CD8-positive, alpha-beta memory T cell (primary cell): ENCODE results near the gene GSTA5. TPM values are rescaled to one million over a fixed set of nuclear protein-coding genes. Genes with fewer than 3 reads are reported as not detected.
A peak's percentile ranks its signal among the peaks of the same experiment; 100 is the strongest.
"Not testable (repeated sequence)": the region's sequence is repeated elsewhere in the genome, so short reads cannot be mapped to it uniquely, and the experiment has no call there.

Experiments
- CTCF ChIA-PET: fragments of 350-600 bp; sonication (Branson Sonifier 250); formaldehyde crosslinking; loops from one replicate; lab custom pipeline; 2021; ENCODE audit warnings: antibody characterized with exemption; lab: Charles Lee
- POLR2A ChIA-PET: fragments of 350-600 bp; sonication (Branson Sonifier 250); formaldehyde crosslinking; loops from one replicate; lab custom pipeline; 2021; ENCODE audit warnings: antibody characterized with exemption; lab: Charles Lee
- DNase-seq, 5 donors: peaks; one replicate each; pipeline versions ENCODE4 v3.0.0 to v3.0.0-alpha.2; 2020 to 2022; ENCODE audit warnings: mixed read lengths in 1 of 5
- H3K27ac ChIP-seq: one replicate; pipeline ENCODE4 v1.7.0; 2013; ENCODE audit warnings: low read depth, mild to moderate bottlenecking, low read length, moderate library complexity
- H3K27me3 ChIP-seq: 2 replicates; pipeline ENCODE4 v1.7.0; 2013; ENCODE audit warnings: low read length, mild to moderate bottlenecking; ENCODE audit not compliant: insufficient read depth, poor library complexity, severe bottlenecking
- H3K36me3 ChIP-seq: 2 replicates; pipeline ENCODE4 v1.7.0; 2013; ENCODE audit warnings: mild to moderate bottlenecking, low read length, moderate library complexity; ENCODE audit not compliant: insufficient read depth
- H3K4me1 ChIP-seq: 2 replicates; pipeline ENCODE4 v1.7.0; 2013; ENCODE audit warnings: mild to moderate bottlenecking, low read length, moderate library complexity; ENCODE audit not compliant: insufficient read depth
- H3K4me3 ChIP-seq: 2 replicates; pipeline ENCODE4 v1.7.0; 2013; ENCODE audit warnings: mild to moderate bottlenecking, low read length
- H3K9me3 ChIP-seq: 2 replicates; pipeline ENCODE4 v1.7.0; 2013; ENCODE audit warnings: mild to moderate bottlenecking, low read length
- H3K27ac Mint-ChIP-seq, 8 donors: one replicate each; pipeline ENCODE4 v1.8.0; 2020 to 2021; ENCODE audit warnings: mixed read lengths in 8 of 8, mild to moderate bottlenecking in 6 of 8, inconsistent platforms in 3 of 8, moderate library complexity in 3 of 8
- H3K27me3 Mint-ChIP-seq, 2 donors: one replicate each; pipeline ENCODE4 v1.8.0; 2020 to 2021; ENCODE audit warnings: mixed read lengths in 2 of 2, mild to moderate bottlenecking in 1 of 2, moderate library complexity in 1 of 2
- H3K36me3 Mint-ChIP-seq, 3 donors: one replicate each; pipeline ENCODE4 v1.8.0; 2020 to 2021; ENCODE audit warnings: mixed read lengths in 3 of 3, inconsistent platforms in 1 of 3, mild to moderate bottlenecking in 1 of 3
- H3K4me1 Mint-ChIP-seq, 3 donors: one replicate each; pipeline ENCODE4 v1.8.0; 2020 to 2021; ENCODE audit warnings: mixed read lengths in 3 of 3, inconsistent platforms in 1 of 3, mild to moderate bottlenecking in 1 of 3
- H3K4me3 Mint-ChIP-seq, 7 donors: one replicate each; pipeline ENCODE4 v1.8.0; 2020 to 2021; ENCODE audit warnings: mixed read lengths in 7 of 7, mild to moderate bottlenecking in 6 of 7, moderate library complexity in 4 of 7, inconsistent platforms in 2 of 7
- H3K9me3 Mint-ChIP-seq, 5 donors: one replicate each; pipeline ENCODE4 v1.8.0; 2020 to 2022; ENCODE audit warnings: mixed read lengths in 5 of 5, mild to moderate bottlenecking in 3 of 5, moderate library complexity in 2 of 5, inconsistent platforms in 1 of 5
- polyA plus RNA-seq: library from polyadenylated mRNA; unstranded; fragments of 300-500 nt; fragmentation: Illumina TruSeq; gene quantifications from one replicate; pipeline ENCODE4 v1.2.3, GENCODE V29; 2021
- total RNA-seq, 2 experiments: library from RNA; stranded (reverse); gene quantifications; one replicate each; pipeline ENCODE4 v1.2.3, GENCODE V29; 2021

The GSTA5 gene
- total and polyA plus RNA-seq, 3 experiments from 2014 or later: not detected

DNA sequence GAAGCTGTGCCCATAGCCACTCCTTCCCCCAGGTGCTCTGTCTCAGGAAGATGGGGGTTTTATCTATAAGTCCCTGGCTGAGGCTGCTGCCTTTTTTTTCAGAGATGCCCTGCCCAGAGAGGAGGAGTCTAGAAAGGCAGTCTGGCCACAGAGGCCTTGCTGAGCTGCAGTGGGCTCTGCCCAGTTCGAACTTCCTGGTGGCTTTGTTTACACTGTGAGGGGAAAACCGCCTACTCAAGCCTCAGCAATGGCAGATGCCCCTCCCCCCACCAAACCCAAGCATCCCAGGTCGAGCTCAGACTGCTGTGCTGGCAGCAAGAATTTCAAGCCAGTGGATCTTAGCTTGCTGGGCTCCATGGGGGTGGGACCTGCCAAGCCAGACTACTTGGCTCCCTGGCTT lies 15.5 kb upstream of the GSTA5 start:
- POLR2A ChIA-PET, CTCF ChIA-PET, H3K27ac Mint-ChIP-seq, H3K4me3 ChIP-seq, H3K36me3 Mint-ChIP-seq, H3K27me3 ChIP-seq, H3K4me3 Mint-ChIP-seq, H3K9me3 Mint-ChIP-seq, H3K9me3 ChIP-seq, H3K4me1 Mint-ChIP-seq, H3K36me3 ChIP-seq, H3K4me1 ChIP-seq, DNase-seq, H3K27ac ChIP-seq: not testable (repeated sequence)
- H3K27me3 Mint-ChIP-seq: peaks cover 32 to 81% of the 10 kb centered on the region in 2 donors

DNA sequence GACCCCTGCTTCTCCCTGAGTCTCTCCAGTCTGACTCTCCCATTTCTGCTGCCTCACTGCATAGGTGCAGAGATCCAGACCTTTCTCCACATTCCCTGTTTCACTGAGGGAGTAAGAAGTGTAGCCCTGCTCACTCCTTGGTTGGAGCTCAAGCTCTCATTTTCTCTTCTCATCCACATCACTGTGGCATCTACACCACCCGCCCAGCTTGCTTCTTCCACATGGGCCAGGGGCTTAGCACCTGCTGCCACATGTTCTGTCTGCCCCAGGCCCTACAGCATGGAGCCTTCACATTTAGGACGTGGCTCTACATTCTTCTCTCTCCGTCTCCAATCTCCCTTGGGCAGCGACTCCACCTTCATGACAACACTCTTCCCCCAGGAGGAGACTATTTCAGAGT lies 8.5 kb upstream of the GSTA5 start:
- ChIA-PET CTCF (no interaction called here), POLR2A (no interaction called here)
- Mint-ChIP-seq H3K36me3 (peaks cover 0 to under 1% (median 0%) of the 10 kb centered on the region in 3 donors), H3K27ac (no peak overlapping the region), H3K4me1 (no peaks in the 10 kb centered on the region), H3K27me3 (peaks cover 3 to 47% of the 10 kb centered on the region in 2 donors), H3K4me3 (no peak overlapping the region), H3K9me3 (peaks cover 0 to 2% (median 0%) of the 10 kb centered on the region in 5 donors)
- no peaks in the 10 kb centered on the region for H3K9me3 ChIP-seq
- no peak for DNase-seq
- no peaks in the 10 kb centered on the region for H3K4me1 ChIP-seq
- H3K27me3 ChIP-seq: no peaks in the 10 kb centered on the region
- no peaks in the 10 kb centered on the region for H3K36me3 ChIP-seq
- no peak overlapping the region for H3K27ac ChIP-seq
- H3K4me3 ChIP-seq: no peak overlapping the region

DNA sequence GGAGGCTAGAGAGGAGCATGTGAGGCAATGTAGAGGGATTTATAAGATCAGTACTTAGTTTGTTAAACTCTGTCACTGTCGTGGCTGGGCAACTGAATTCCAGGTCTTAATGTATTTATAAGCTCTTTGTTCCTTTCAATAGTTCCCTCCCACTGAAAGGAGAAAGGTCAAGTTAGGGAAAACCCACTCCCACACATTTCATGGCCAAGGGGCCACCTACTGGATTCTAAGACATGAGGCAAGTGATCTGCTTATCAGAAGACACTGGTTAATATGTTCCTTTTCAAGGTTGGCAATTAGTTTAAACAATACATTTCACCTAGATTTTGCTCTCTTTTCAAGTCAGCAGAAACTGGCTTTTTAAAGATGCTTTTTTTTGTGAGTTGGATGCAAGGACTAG lies 5.4 kb upstream of the GSTA5 start:
- POLR2A ChIA-PET: no interaction called here
- H3K4me1 ChIP-seq: no peaks in the 10 kb centered on the region
- Mint-ChIP-seq H3K36me3 (peaks cover 0 to 1% (median 0%) of the 10 kb centered on the region in 3 donors), H3K27ac (no peak overlapping the region), H3K27me3 (peaks cover 7 to 21% of the 10 kb centered on the region in 2 donors), H3K4me1 (no peaks in the 10 kb centered on the region), H3K4me3 (no peak overlapping the region), H3K9me3 (peaks cover 0 to 2% (median 0%) of the 10 kb centered on the region in 5 donors)
- H3K9me3 ChIP-seq: no peaks in the 10 kb centered on the region
- no peak overlapping the region for H3K4me3 ChIP-seq
- CTCF ChIA-PET: no interaction called here
- no peak for DNase-seq
- no peak overlapping the region for H3K27ac ChIP-seq
- no peaks in the 10 kb centered on the region for H3K36me3 ChIP-seq
- H3K27me3 ChIP-seq: no peaks in the 10 kb centered on the region

DNA sequence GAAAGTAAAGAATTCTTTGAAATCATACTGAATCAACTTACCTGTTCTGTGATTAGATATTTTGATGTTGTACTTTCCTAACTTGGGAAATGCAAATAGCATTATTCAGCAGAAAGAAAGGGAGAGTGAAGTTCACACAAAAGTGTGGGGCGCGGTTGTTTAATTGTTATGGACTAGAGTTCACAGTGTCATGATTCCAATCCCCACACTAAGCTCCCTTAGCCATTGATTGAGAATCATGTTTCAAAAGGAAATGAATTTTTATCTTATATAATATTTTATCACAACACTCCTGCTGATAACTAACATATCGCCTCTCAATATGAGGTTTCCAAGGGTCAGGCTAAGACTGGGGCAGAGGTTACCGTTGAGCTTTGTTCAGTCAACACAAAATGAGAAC lies 3.0 kb upstream of the GSTA5 start:
- Histone ChIP-seq H3K27me3 (peaks cover 4% of the 10 kb centered on the region), H3K4me1 (no peaks in the 10 kb centered on the region), H3K36me3 (no peaks in the 10 kb centered on the region), H3K9me3 (no peaks in the 10 kb centered on the region), H3K4me3 (no peak overlapping the region), H3K27ac (no peak overlapping the region)
- ChIA-PET CTCF (no interaction called here), POLR2A (no interaction called here)
- Mint-ChIP-seq H3K4me3 (no peak overlapping the region), H3K36me3 (peaks cover 0 to 1% (median 0%) of the 10 kb centered on the region in 3 donors), H3K27ac (no peak overlapping the region), H3K27me3 (peaks cover 12 to 30% of the 10 kb centered on the region in 2 donors), H3K9me3 (peaks cover 0 to 2% (median 0%) of the 10 kb centered on the region in 5 donors), H3K4me1 (no peaks in the 10 kb centered on the region)
- no peak for DNase-seq

DNA sequence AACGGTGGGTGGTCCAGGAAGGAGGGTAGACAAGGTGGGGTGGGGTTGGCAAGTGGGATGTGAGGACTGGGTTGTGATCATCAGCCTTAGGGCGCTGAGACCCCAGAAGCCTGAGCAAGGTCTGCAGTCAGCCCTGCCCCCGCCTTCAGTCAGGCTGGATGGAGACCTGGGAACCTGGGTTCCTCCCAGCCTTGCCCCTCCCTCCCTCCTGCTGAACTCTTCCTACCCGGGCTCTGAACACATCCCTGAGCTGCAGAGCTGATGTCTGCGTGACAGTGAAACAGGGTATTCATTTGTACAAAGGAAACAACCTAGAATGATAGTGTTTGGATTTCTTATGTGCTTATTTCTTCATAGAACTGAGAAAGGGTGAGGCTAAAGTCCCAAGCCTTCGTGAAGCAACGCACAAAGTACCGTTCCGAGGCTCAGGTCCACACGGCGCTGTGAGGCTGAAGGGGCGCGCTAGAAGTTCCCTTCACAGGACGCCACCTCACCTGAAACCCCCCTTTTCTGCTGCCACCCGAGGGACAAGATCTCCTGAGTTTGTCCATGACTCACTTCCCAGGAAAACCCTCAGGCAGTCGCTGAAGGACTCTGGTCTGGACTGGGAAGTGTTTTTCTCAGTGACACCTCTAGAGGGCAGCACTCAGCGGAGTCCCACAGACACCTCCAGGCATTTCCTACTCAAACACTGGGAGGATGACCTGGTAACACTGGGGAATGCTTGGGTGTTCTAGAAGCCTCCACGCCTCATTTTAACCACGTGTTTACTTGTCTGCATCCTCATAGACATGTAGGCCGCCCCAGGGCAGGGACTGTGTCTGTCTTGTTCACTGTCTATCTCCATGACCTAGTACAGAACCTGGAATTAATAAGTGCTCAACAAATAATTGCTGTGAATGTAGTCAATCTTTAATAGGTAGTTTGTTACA lies 1.2 kb downstream of the GSTA5 start:
- Histone ChIP-seq H3K27ac (no peak overlapping the region), H3K27me3 (peaks cover 4% of the 10 kb centered on the region), H3K36me3 (no peaks in the 10 kb centered on the region), H3K4me1 (no peaks in the 10 kb centered on the region), H3K4me3 (no peak overlapping the region), H3K9me3 (no peaks in the 10 kb centered on the region)
- ChIA-PET CTCF (no interaction called here), POLR2A (no interaction called here)
- Mint-ChIP-seq H3K27ac (no peak overlapping the region), H3K9me3 (no peaks in the 10 kb centered on the region), H3K4me3 (no peak overlapping the region), H3K36me3 (peaks cover 0 to 1% (median 0%) of the 10 kb centered on the region in 3 donors), H3K27me3 (peaks cover 20 to 54% of the 10 kb centered on the region in 2 donors), H3K4me1 (no peaks in the 10 kb centered on the region)
- DNase-seq: peak; percentile 8 to 63 (median 34)

DNA sequence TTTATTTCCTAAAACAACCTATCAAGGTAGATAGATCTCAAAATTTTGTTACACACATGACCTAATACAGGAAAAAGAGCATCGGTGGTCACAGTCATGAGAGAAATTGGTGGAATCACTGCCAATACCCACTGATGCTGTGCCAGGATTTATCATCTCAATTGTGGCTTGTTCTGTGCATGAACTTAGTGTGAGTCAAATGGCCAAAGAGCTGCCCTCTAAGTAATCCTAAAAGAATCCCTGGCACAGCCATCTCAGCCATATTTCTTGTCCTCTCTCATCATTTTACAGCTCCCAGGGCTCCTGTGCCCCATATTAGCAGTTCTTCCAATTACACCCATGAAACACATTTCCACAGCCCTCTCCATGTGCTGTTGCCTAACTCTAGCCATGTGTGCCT lies 6.1 kb downstream of the GSTA5 start:
- peaks cover 4% of the 10 kb centered on the region for H3K27me3 ChIP-seq
- H3K9me3 ChIP-seq: no peaks in the 10 kb centered on the region
- DNase-seq: no peak
- no peak overlapping the region for H3K4me3 ChIP-seq
- Mint-ChIP-seq H3K27ac (no peak overlapping the region), H3K36me3 (no peaks in the 10 kb centered on the region), H3K27me3 (peaks cover 14 to 59% of the 10 kb centered on the region in 2 donors), H3K4me1 (no peaks in the 10 kb centered on the region), H3K9me3 (no peaks in the 10 kb centered on the region), H3K4me3 (no peak overlapping the region)
- H3K4me1 ChIP-seq: no peaks in the 10 kb centered on the region
- H3K27ac ChIP-seq: no peak overlapping the region
- CTCF ChIA-PET: no interaction called here
- no peaks in the 10 kb centered on the region for H3K36me3 ChIP-seq
- POLR2A ChIA-PET: no interaction called here

DNA sequence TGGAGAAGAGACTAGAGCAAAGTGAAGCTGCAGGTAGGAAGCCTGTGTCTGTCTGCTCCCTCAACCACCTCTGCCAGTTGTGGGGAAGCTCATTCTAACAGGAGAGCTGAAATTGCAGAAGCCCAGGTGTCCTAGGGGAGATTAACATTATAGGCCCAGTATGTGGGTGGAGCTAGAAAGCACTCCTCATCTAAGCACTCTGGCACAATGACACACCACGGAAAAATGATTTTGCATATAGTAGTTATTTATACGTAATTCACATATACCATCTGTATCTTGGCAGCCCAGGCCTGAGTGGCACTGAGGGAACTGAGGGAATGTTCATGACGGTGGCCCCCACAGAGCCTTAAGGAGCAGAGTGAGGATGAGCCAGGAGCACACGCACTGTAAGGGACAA lies 9.7 kb downstream of the GSTA5 start:
- H3K36me3 ChIP-seq, H3K9me3 ChIP-seq, H3K9me3 Mint-ChIP-seq, DNase-seq, H3K27ac Mint-ChIP-seq, H3K4me3 ChIP-seq, H3K27ac ChIP-seq, H3K36me3 Mint-ChIP-seq, H3K4me3 Mint-ChIP-seq, H3K4me1 ChIP-seq, H3K27me3 ChIP-seq, POLR2A ChIA-PET, H3K4me1 Mint-ChIP-seq: not testable (repeated sequence)
- CTCF ChIA-PET: interaction anchor here (1.6 kb wide), 1 partner anchor 16 kb away, joined by 3 read pairs; no protein-coding TSS in a partner anchor
- H3K27me3 Mint-ChIP-seq: peaks cover 10 to 36% of the 10 kb centered on the region in 2 donors

DNA sequence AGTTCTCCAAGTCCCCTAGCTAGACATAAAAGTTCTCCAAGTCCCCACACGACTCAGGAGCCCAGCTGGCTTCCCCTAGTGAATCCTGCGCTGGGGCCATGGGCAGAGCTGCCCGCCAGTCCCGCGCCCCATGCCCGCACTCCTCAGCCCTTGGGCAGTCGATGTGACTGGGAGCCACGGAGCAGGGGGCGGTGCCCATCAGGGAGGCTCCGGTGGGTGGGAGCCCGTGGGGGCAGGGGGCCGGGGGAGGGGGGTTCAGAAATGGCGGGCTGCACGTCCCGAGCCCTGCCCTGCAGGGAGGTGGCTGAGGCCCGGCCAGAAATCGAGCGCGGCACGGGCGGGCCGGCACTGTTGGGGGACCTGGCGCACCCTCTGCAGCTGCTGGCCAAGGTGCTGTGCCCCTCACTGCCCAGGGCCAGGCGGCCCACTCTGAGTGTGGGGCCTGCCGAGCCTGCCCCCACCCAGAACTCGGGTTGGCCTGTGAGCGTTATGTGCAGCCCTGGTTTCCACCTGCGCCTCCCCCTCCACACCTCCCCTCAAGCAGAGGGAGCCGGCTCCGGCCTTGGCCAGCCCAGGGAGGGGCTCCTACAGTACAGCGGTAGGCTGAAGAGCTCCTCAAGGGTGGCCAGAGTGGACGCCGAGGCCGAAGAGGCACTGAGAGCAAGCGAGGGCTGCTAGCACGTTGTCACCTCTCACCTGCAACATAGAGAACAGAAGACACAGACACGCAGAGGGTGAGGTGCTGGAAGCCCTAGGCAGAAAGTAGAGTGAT lies 11.4 kb downstream of the GSTA5 start:
- Histone ChIP-seq H3K9me3 (no peaks in the 10 kb centered on the region), H3K4me3 (no peak overlapping the region), H3K36me3 (no peaks in the 10 kb centered on the region), H3K4me1 (no peaks in the 10 kb centered on the region), H3K27me3 (no peaks in the 10 kb centered on the region), H3K27ac (no peak overlapping the region)
- CTCF ChIA-PET: interaction anchor here (0.5 to 1.3 kb wide), 2 partner anchors 13 to 171 kb away, joined by 3 to 4 read pairs; no protein-coding TSS in a partner anchor
- Mint-ChIP-seq H3K27me3 (peaks cover 13 to 26% of the 10 kb centered on the region in 2 donors), H3K27ac (no peak overlapping the region), H3K36me3 (no peaks in the 10 kb centered on the region), H3K9me3 (peaks cover 0 to 5% (median 0%) of the 10 kb centered on the region in 5 donors), H3K4me1 (no peaks in the 10 kb centered on the region), H3K4me3 (no peak overlapping the region)
- POLR2A ChIA-PET: no interaction called here
- no peak for DNase-seq
